ENCODE results near the gene ANKS3. TPM values are rescaled to one million over a fixed set of nuclear protein-coding genes. Genes with fewer than 3 reads are reported as not detected.

ANKS3 gene
- total RNA-seq, 1 donor from 2014 or later = 16.8 TPM

- FAIRE-seq (no peak), DNase-seq (ENCODE audit: low read depth) (no peak)
- H3K36me3 ChIP-seq (ENCODE audit: control insufficient read depth, insufficient read depth, low read length) = peaks cover 15% of the 10 kb centered on the region
- TF ChIP-seq, protein P1, sequence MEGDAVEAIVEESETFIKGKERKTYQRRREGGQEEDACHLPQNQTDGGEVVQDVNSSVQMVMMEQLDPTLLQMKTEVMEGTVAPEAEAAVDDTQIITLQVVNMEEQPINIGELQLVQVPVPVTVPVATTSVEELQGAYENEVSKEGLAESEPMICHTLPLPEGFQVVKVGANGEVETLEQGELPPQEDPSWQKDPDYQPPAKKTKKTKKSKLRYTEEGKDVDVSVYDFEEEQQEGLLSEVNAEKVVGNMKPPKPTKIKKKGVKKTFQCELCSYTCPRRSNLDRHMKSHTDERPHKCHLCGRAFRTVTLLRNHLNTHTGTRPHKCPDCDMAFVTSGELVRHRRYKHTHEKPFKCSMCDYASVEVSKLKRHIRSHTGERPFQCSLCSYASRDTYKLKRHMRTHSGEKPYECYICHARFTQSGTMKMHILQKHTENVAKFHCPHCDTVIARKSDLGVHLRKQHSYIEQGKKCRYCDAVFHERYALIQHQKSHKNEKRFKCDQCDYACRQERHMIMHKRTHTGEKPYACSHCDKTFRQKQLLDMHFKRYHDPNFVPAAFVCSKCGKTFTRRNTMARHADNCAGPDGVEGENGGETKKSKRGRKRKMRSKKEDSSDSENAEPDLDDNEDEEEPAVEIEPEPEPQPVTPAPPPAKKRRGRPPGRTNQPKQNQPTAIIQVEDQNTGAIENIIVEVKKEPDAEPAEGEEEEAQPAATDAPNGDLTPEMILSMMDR (IDR thresholded peaks at IDR 0.05; ENCODE audit: insufficient read depth, low read length, severe bottlenecking) = no peak
- H3K27me3 ChIP-seq (ENCODE audit: control insufficient read depth, insufficient read depth, low read length) = no peaks in the 10 kb centered on the region
- H3K4me3 ChIP-seq (ENCODE audit: low read depth, low read length) = no peak overlapping the region
Observed at GRCh38 chr16:4728676-4729075, 5.4 kb downstream of the ANKS3 start.

- Histone ChIP-seq H3K36me3 (ENCODE audit: control insufficient read depth, insufficient read depth, low read length) (peaks cover 15% of the 10 kb centered on the region), H3K4me3 (ENCODE audit: low read depth, low read length) (no peak overlapping the region), H3K27me3 (ENCODE audit: control insufficient read depth, insufficient read depth, low read length) (no peaks in the 10 kb centered on the region)
- DNase-seq (ENCODE audit: low read depth) (no peak), FAIRE-seq (no peak)
- TF ChIP-seq, protein P1 (IDR thresholded peaks at IDR 0.05; ENCODE audit: insufficient read depth, low read length, severe bottlenecking) = no peak
Observed at GRCh38 chr16:4726616-4727015, 7.5 kb downstream of the ANKS3 start.

GRCh38 chr16:4724661-4725270 is 9.3 kb downstream of the ANKS3 start:
- peak; percentile 81 for FAIRE-seq
- TF ChIP-seq, protein P1 (IDR thresholded peaks at IDR 0.05; ENCODE audit: insufficient read depth, low read length, severe bottlenecking) = no peak

DNA sequence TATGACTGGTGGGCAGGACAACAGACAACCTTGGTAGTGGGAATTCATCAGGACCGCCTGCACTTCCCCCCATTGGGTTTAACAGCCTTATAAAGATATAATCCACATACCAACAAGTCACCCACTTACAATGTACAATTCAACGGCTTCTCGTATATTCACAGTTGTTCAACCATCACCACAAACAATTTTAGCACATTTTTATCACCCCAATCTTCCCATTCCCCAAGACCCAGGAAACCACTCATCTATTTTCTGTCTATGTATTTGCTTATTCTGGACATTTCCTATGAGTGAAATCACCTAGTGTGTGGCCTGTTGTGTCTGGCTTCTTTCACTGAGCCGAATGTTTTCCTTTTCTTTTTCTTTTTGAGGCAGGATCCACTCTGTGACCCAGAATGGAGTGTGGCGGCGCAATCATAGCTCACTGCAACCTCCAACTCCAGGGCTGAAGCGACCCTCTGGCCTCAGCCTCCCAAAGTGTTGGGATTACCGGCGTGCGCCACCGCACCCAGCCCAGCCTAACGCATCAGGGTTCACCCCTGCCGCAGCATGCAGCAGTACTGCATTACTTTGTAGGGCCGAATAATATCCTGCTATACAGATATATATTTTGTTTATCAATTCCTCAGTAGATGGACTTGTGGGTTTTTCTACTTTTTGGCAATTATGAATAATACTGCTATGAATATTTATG is 10.9 kb downstream of the ANKS3 start:
- no peak for DNase-seq (ENCODE audit: low read depth)
- FAIRE-seq = no peak
- TF ChIP-seq, protein P1 (IDR thresholded peaks at IDR 0.05; ENCODE audit: insufficient read depth, low read length, severe bottlenecking) = no peak
- Histone ChIP-seq H3K36me3 (ENCODE audit: control insufficient read depth, insufficient read depth, low read length) (peaks cover 9% of the 10 kb centered on the region), H3K4me3 (ENCODE audit: low read depth, low read length) (no peak overlapping the region), H3K27me3 (ENCODE audit: control insufficient read depth, insufficient read depth, low read length) (no peaks in the 10 kb centered on the region)

More at GRCh38 chr16:4724661-4725270, 9.3 kb downstream of the ANKS3 start:
- Histone ChIP-seq H3K36me3 (ENCODE audit: control insufficient read depth, insufficient read depth, low read length) (peaks cover 11% of the 10 kb centered on the region), H3K27me3 (ENCODE audit: control insufficient read depth, insufficient read depth, low read length) (no peaks in the 10 kb centered on the region), H3K4me3 (ENCODE audit: low read depth, low read length) (no peak overlapping the region)
- DNase-seq (ENCODE audit: low read depth) = no peak

GRCh38 chr16:4718466-4718865 is 15.6 kb downstream of the ANKS3 start:
- DNase-seq (ENCODE audit: low read depth) (no peak), FAIRE-seq (no peak)
- Histone ChIP-seq H3K27me3 (ENCODE audit: control insufficient read depth, insufficient read depth, low read length) (no peaks in the 10 kb centered on the region), H3K36me3 (ENCODE audit: control insufficient read depth, insufficient read depth, low read length) (peaks cover 5% of the 10 kb centered on the region), H3K4me3 (ENCODE audit: low read depth, low read length) (no peak overlapping the region)
- TF ChIP-seq, protein P1 (IDR thresholded peaks at IDR 0.05; ENCODE audit: insufficient read depth, low read length, severe bottlenecking) = no peak
